ENCODE results near the gene ISM2.

DNA sequence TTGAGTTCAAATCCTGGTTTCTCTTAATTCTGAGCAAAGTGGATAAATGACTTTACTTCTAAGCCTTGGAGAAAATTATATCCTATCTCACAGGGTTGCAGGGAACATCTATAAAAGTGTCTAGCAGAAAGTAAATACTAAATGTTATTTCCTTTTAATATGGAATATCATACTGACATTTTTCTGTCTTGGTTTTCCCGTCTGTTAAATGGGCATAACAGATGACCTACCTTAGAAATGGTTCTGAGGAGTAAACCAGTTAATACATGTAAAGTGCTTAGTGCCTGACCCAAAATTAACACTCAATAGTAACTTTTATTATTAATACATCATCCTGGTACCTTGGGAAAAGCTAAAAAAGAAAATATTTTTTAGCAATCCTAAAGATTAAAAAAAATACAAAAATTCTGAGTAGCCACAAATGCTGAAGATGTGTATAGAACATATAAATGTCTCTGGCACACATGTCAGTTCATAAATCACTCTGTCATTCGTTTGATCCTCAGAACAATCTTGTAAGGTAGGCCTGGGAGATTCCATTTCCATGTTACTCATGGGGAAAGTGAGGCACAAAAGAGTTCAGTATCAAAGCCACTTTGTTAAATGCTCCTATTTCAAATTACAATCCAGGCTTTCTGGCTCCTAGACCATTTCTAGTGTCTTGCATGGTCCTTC, 42.5 kb downstream of the ISM2 start:
- TF ChIP-seq, protein P1, sequence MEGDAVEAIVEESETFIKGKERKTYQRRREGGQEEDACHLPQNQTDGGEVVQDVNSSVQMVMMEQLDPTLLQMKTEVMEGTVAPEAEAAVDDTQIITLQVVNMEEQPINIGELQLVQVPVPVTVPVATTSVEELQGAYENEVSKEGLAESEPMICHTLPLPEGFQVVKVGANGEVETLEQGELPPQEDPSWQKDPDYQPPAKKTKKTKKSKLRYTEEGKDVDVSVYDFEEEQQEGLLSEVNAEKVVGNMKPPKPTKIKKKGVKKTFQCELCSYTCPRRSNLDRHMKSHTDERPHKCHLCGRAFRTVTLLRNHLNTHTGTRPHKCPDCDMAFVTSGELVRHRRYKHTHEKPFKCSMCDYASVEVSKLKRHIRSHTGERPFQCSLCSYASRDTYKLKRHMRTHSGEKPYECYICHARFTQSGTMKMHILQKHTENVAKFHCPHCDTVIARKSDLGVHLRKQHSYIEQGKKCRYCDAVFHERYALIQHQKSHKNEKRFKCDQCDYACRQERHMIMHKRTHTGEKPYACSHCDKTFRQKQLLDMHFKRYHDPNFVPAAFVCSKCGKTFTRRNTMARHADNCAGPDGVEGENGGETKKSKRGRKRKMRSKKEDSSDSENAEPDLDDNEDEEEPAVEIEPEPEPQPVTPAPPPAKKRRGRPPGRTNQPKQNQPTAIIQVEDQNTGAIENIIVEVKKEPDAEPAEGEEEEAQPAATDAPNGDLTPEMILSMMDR (IDR thresholded peaks at IDR 0.05 in 2 of 3, conservative IDR thresholded peaks at IDR 0.05 in 1 of 3; ENCODE audit: control insufficient read depth in 2 of 3, extremely low read depth in 1 of 3, insufficient read depth in 1 of 3, low read depth in 3 of 3, low read length in 3 of 3) = no peak
- TF ChIP-seq NRF1 (conservative IDR thresholded peaks at IDR 0.05; ENCODE audit: low read depth, low read length) = no peak
- TF ChIP-seq ZNF274 (IDR thresholded peaks at IDR 0.05; ENCODE audit: insufficient read depth, insufficient read length) = no peak
- no peak for TF ChIP-seq POLR2AphosphoS5 (IDR thresholded peaks at IDR 0.05; ENCODE audit: low read length)
